HCT116 (cell line): ENCODE results near the gene RARB.

Source experiments
- CTCF ChIP-seq, 3 experiments: fragments of 200-600 bp in 1 of 3; sonication (generic) in 1 of 3; IDR thresholded peaks in 2 of 3; conservative IDR thresholded peaks in 1 of 3; 2 replicates each; pipeline ENCODE4 v1.5.1; 2012 to 2017; ENCODE audit warnings: low read depth in 2 of 3, low read length in 2 of 3, antibody characterized with exemption in 1 of 3, borderline replicate concordance in 1 of 3, control low read depth in 1 of 3, mild to moderate bottlenecking in 1 of 3, mixed read lengths in 1 of 3, mixed run types in 1 of 3, moderate library complexity in 1 of 3; ENCODE audit not compliant: insufficient read depth in 1 of 3
- EGR1 ChIP-seq: IDR thresholded peaks from 2 replicates; pipeline ENCODE4 v1.6.1; 2012; ENCODE audit warnings: low read depth
- ELF1 ChIP-seq: IDR thresholded peaks from 2 replicates; pipeline ENCODE4 v1.6.1; 2012; ENCODE audit warnings: low read depth, borderline replicate concordance
- EZH2 ChIP-seq: fragments of 200-600 bp; sonication (generic); IDR thresholded peaks from 2 replicates; pipeline ENCODE4 v1.6.1; 2017; ENCODE audit warnings: antibody characterized with exemption, mixed run types
- EZH2phosphoT487 ChIP-seq: fragments of 200-600 bp; IDR thresholded peaks from 2 replicates; pipeline ENCODE4 v1.6.1; 2018; ENCODE audit warnings: antibody characterized with exemption, borderline replicate concordance
- JUND ChIP-seq: IDR thresholded peaks from 2 replicates; pipeline ENCODE4 v1.6.1; 2012
- POLR2A ChIP-seq: IDR thresholded peaks from 2 replicates; pipeline ENCODE4 v1.7.0; 2011; ENCODE audit warnings: borderline replicate concordance; ENCODE audit not compliant: insufficient read depth, insufficient read length; ENCODE audit errors: extremely low read depth
- POLR2AphosphoS5 ChIP-seq: IDR thresholded peaks from 2 replicates; pipeline ENCODE4 v1.6.1; 2011; ENCODE audit warnings: mild to moderate bottlenecking, low read depth, low read length, moderate library complexity
- REST ChIP-seq: IDR thresholded peaks from 2 replicates; pipeline ENCODE4 v1.6.1; 2012; ENCODE audit warnings: low read depth
- SIN3A ChIP-seq: IDR thresholded peaks from 2 replicates; pipeline ENCODE4 v1.6.1; 2012; ENCODE audit warnings: low read depth
- SP1 ChIP-seq: IDR thresholded peaks from 2 replicates; pipeline ENCODE4 v1.6.1; 2012; ENCODE audit warnings: low read depth
- SRF ChIP-seq: IDR thresholded peaks from 2 replicates; pipeline ENCODE4 v1.6.1; 2012; ENCODE audit warnings: low read depth
- YY1 ChIP-seq: IDR thresholded peaks from 2 replicates; pipeline ENCODE4 v1.6.1; 2011; ENCODE audit warnings: low read length, low read depth, moderate library complexity, mild to moderate bottlenecking; ENCODE audit not compliant: insufficient replicate concordance; ENCODE audit errors: extremely low read depth
- ZBTB33 ChIP-seq: IDR thresholded peaks from 2 replicates; pipeline ENCODE4 v1.6.1; 2011; ENCODE audit warnings: mild to moderate bottlenecking, low read length, moderate library complexity; ENCODE audit not compliant: insufficient replicate concordance; ENCODE audit errors: extremely low read depth

GRCh38 chr3:25533399-25533798 is 105.3 kb downstream of the RARB start:
- TF ChIP-seq REST (no peak), SRF (no peak), ZBTB33 (no peak), CTCF (IDR thresholded peaks at IDR 0.05 in 2 of 3, conservative IDR thresholded peaks at IDR 0.05 in 1 of 3; ENCODE audit: borderline replicate concordance in 1 of 3, insufficient read depth in 1 of 3, low read depth in 2 of 3, low read length in 2 of 3) (no peak), EZH2phosphoT487 (no peak), POLR2A (no peak), EZH2 (no peak), YY1 (no peak), EGR1 (no peak), SP1 (no peak), POLR2AphosphoS5 (no peak), ELF1 (no peak), JUND (no peak), SIN3A (no peak)
